GM21737 (cell line): ENCODE data around the gene TMEM158.

Source experiments
- ATAC-seq: cut with Tn5 transposase; IDR thresholded peaks from one replicate; pipeline ENCODE4 v1.9.1; 2021; ENCODE audit warnings: mild to moderate bottlenecking, moderate library complexity; ENCODE audit not compliant: unreplicated experiment

The TMEM158 gene

DNA sequence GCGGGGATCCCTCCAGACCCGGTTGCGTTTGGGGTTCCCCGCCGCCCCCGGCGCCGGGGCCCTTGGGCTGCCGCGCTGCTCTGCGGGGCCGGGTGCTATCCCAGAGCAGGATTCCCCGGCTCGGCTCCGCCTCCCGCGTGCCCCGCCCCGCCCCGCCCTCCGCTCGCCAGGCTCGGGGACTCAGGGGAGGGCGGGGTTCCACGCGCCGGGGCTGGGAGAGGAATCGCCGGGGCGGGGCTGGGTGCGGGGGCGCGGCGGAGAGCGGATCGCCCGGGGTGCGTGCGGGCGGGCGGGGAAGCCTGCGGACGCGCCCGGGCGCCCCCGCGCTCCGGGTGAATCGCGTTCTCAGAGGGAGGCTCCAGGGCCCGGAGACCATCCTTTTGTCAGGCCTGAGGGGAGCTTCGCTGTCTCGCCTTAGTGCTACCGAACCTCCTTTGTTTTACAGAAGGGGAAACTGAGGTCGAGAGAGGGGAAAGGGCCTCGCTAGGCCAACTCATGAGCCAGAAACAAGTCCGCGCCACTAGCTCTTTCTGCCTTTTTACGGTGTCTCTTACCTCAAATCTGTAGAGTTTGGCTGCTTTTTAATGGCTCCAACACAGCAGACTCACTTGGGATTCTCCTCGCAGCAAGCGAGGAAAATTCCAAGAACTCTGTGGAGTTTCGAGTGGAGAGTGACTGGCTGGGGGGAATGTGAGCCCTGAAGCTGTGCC, at the start of gene TMEM158:
TSS of gene TMEM158 (minus strand) at position 82 of the 710 bp plus-strand sequence. CDS start 260 bp downstream, outside the sequence.
- ATAC-seq = peak; percentile 76

DNA sequence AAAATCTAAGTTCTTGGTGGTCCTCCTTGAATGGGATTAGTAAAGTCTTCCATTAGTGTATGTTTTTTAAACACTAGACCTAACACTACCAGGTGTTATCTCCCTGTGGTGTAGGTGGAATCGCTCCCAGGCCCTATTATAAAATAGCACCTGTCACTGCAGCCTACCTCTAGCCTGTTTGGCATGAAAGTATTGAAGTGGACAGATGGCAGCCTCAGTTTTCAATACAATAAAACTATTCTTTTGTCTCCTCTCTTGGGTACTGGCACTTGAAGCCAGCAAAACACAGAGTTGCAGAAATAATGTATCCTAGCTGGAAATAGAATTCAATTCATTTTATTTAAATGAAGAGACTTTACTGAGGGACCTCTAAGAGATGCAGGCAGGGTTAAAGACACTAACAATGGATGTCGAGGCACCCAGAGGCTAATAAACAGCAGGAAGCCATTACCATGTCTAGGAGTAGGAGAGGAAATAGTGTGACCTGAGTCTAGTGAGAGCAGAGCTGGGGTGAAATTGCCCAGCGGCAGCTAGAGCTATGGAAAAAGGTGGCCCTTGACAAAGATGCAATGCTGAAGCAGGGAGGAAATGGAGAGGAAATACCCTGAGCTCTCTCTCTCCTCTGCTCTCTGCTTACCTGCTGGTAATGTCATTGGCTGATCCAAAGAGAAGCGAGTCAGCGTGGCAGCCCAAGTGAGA, 49.1 kb upstream of the TMEM158 start:
- no peak for ATAC-seq

DNA sequence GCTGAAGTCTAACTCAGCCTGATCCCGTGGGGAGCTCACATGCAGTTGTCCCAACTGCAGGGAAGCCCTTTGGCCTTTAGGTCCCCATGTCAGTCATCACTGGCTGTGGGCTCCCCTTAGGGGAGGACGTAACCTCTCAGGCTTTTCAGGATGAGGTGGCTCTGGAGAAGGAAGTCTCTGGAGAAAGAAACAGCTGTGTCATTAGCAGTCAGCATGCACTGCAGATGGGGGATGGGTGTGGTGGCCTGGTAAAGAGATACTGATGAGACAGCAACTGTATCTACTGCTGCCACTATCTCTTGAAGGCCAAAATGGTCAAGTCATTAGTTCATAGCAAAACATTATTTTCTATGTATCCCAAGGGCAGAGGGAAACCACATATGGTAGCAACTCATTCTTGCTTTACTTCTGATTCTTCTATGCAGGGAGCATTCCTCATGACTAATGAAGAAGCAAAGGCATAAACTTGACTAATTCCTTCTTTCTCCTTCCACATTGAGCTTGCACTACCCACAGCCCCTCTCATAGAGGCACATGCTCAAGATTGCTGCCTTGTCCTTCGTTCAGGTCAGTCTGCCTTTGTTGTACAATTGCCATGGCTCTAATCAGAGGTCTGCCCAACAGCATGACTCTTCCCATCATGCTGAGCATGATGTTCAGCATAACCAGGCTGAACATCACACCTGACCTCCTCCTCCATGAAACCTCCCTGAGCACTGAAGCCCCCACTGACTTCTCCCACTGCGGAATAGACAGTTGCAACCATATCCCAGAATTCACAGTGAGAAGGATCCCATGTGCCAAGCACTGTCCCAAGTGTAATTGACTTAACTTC, 47.8 kb upstream of the TMEM158 start:
- no peak for ATAC-seq

DNA sequence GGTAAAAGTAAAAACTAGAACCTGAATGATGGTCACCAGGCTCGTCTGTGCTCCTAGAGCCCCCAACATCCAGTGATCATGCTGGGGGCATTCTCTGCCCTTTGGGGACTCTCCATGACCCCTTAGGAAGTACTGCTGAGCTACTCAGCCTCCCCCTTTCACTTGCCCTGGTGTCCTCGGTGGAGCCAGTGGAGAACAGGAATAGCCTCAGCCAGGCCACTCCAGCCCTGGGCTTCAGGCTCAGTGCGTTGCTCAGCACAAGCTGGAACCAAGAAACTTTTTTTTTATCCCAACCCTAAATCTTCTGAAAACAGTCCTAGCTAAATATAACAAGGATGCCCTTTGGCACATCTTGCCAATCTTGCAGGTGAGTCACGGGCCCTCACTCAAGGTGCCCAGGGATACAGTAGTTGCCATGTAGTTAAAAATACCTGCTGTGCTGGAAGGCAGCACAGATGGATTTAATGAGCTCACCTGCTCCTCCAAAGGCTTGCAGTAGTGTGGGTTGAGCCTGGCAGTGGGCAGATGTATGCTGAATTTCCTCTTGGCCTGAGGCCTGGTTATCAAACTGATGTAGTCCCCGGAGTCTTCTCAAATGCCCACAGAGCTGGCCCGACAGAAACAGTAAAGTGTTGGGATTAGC, 46.9 kb upstream of the TMEM158 start:
- ATAC-seq = no peak

DNA sequence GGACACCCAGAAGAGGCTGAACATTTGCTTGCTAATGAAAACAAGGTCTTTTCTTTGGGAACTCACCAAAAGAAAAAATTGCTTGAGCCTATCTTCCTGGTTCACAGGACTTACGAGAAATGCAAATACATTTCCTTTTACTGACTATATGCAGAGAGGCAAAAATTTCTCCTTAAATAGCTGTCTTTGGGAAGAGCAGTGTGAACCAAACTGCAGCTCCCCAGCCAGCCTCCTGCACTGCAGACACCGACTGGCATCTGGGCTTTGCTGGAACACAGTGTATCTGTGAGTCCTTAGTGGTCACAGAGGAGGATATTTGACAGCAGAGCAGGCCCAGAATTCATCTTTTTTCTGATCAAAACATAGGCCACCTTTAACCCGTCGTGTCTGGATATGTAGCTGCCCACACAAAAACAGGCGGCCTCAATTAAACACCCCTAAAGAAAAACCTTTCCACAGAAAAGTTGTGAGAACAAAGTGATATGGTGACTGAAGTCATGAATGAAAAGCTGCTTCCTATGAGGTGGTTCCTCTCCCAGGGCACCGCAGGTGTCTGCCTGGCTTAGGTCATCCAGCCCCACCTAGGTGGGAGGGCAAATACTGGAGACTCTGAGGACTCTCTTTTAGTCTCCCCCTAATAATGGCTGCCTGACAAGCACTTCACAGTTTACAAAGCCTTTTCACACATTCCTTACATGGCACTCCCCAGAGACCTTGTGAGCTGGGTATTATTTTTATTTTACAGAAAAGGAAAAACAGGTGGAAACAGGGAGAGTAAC, 46.1 kb upstream of the TMEM158 start:
- no peak for ATAC-seq

DNA sequence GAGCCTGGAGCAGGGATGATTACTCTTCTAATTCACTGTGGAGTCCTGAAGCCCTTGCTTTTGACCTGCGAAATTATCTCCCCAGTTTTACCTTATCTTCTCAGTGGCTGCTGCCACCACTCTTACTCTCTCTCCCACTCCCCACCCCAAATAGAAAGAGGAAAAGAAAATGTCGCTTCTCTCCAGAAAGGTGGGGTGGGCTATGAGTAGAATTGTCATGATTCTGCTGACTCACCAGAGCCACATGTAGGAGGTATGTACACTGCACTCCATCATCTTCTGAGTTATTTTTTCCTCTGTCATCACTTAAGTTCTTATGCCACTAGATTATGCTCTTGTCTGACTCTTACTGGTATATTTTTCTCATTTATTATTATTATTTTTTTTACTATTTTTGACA, 43.9 kb upstream of the TMEM158 start:
- no peak for ATAC-seq

DNA sequence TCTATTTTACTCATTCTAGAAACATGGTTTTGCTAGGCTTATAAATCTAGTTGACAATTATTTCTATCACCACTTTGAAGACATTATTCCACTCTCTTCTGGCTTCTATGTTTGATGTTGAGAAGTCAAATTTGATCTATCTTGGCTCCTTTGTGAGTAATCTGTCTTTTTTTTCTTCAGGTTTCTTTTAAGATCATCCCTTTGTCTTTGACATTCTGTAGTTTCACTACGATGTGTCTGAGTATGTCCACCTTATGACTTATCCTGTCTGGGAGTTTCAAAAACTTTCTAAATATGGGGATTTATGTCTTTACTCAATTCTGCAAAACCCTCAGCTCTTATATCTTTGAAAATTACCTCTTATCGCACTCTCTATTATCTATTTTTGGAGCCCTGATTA, 41.0 kb upstream of the TMEM158 start:
- no peak for ATAC-seq

DNA sequence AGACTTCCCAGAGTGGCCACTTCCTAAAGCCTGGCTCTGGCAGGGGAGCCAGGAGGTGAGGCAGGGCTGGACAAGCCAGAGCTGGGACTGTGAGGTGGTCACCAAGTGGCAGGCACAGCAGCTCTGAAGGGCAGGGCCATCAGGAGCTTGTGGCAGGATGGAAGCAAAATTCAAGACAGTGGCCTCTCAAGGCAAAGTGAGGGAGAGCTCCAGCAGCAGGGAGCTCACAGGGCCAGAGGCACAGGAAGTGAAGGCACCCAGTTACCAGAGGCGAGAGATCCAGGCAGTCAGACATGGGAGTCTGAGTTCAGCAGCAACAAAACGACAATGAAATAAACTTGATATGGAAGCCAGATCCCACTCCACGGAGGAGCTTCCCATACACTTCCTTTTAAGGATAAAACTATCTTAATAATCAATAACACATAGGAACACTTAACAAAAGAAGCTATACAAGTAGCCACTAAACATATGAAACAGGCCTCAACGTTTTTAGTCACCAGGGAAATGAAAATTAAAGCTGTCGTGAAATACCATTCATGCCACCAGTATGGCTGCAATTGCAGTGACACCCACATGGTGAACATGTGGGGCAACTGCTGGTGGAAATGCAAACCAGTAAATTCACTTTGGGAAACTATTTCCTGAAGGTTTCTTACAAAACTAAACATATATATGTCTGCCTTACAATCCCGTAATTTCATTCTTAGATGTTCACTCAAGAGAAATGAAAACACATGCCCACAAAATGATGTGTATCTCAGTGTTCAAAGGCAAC, 35.4 kb upstream of the TMEM158 start:
- no peak for ATAC-seq

DNA sequence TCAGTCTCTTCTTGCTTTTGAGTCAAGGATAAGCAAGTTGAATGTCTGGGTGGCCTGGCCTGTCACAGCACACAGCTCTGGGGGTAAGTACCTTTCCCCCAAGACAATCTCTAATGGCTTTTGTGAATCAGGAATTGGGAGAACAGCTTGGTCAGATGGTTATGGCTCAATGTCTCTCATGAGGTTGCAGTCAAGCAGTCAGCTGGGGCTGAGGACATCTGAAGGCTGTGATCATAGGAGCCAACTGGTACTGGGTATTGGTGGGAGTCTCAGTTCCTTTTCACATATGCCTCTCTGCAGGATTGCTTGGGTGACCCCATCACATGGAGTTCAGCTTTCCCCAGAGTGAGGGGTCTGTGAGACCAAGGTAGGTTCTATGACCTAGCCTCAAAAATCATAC, 33.0 kb upstream of the TMEM158 start:
- ATAC-seq = no peak

DNA sequence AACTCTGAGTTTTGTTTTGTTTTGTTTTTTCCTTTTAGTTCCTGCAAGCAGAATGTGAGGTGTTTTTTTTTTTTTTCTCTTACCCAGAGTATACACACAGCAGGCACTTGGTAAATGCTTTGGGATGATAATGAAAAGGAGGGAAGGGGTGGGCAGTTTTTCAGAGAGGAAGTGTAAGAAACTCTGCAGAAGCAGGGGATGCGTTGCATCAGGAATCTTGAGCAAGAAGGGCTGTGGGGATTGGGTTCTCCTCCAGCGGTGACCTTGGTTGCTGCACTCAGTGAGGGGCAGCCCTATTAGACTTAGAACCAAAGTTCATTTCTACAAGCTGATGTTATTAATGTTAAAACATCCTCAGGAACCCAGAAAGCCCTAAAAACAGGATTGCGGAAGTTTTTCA, 32.2 kb upstream of the TMEM158 start:
- no peak for ATAC-seq

DNA sequence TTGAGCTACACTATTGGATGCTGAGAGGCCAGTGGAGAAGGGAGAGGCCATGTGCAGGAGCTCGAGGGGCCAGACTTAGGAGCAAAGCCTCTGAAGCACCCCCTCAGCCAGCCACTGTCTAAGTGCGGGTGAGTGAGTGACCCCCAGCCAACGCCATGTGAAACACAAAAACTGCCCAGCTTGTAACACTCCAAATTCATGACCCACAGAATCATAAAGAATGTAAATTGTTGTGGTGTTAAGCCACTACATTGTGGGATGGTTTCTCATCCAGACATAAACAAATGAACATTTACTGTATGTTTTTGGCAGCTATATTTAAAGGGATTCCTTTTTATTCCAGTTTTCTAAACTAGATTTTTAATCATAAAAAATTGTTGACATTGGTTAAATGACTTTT, 27.2 kb upstream of the TMEM158 start:
- no peak for ATAC-seq

DNA sequence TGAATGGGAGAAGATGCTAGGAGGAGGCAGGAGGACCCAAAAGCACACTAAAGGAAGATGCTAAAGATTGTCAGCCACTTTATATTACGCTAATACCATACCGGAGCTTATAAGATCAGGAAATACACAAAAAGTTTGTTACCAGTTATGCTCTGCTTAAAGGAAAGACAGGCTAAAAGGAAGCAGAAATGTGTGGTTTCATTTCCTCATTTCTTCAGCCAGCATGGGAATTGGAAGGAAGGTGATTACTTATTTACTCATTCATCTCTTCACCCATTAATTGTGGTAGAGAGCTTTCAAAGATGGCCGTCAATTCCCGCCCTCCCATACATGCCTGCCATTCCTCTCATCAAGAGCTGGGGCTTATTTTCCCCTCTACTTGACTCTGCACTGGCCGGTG, 26.7 kb upstream of the TMEM158 start:
- ATAC-seq = no peak

DNA sequence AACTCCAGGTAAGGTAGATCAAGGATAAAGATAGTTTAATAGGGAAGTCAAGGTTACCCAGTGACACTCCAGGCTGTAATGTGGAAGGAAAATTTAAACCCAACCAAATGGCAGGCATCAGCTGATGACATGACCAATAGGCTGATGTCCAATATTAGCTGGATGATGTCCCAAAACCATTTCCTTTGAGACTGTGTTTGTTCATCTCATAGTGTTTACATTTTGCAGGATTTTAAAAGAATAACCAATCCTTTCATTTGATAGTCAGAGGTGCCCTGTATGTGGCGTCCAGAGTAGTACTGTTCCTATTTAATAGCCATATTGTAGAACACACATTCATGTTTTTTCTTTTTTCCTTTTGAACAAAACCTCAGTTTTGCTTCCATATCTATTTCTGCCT, 23.3 kb upstream of the TMEM158 start:
- ATAC-seq = no peak

DNA sequence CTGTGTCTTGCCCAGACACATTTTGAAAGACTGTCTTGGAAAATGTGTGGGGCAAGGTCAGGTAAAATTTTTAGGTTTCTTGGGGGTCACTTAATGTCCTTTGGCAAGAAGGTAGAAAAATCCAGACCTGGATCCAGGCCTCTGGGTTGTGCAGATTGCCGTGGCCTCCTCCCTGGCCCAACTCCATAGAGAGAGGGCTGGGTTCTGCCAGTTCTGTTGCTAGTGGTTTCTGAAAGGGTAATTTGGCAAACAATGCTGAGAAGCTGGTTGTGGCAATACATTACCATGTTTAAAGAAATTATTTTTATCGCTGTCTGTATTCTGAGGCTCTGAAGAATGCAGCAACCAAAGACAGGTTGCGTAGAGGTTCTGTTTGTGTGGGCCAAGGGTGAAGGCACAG, 20.2 kb upstream of the TMEM158 start:
- no peak for ATAC-seq

DNA sequence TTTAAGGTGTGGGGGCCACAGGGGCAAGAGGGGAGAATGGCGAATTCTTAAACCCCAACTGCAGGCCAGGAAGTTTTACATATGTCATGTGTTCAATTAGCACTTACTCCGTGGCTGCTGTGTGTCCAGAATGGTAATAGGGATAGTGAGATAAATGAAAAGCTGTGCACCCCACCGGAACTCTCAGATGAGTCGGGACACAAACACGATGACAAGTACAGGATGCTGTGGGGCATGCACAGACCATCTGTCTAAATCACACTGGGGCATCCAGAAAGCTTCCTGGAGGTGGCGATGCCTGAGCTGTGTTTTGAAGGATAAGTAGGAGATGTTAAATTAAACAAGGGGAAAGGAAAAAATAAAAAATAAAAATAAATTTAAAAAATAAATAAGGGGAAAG, 18.3 kb upstream of the TMEM158 start:
- no peak for ATAC-seq

DNA sequence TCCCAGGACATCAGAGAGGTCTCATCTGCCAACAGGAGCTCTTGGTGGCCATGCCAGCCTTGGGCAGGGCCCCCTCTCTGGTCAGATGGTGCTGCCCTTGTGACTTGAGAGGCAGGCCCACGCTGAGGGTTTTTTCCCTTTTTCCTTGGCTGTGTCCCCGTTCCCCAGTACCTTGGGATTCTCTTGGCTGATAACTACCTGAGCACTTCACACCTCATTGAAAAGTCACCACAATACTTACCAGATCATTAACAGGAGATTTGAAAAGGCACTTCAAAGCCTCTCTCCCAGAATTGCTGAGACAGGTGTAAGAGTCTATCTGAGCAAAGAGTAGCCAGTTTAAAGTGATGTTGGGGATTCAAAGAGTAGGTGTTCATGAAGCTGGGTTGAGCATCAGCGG, 15.1 kb upstream of the TMEM158 start:
- no peak for ATAC-seq

DNA sequence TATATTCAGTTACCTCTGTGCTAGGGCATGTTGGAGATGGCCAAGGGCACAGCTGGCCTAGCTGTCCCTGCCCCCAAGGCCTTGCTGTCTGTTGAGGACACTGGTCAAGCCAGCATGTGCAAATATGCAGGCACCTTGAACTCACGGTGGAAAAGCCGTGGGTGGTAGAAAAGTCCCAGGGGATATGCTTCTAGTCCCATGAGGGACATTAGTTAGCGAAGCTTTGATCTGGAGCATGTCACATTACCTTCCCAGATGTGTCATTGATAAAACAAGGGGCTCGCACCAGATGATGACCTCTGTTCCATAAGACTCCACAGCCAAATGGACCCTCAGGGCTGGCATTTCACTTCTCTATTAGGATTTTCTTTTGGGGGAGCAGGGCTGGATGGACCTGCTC, 14.2 kb upstream of the TMEM158 start:
- ATAC-seq = no peak

DNA sequence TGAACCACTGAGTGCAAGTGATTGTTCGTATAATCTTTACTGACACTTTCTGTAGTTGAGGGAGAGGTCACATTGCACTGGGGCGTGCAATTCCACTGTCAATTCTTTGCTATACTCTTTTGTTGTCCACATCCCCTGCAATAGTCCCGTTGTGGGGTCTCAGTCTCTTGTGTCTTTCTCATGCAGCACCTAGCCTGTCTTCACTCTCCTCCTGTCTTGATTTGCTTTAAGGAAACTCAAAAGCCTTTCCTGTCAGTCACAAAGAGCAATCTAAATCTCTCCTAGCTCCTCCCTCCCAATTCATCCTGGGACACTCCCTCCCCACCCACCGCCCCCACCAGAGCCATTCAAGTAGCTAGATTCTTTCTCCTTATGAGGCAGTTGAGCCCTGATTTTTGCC, 13.2 kb upstream of the TMEM158 start:
- ATAC-seq = no peak

DNA sequence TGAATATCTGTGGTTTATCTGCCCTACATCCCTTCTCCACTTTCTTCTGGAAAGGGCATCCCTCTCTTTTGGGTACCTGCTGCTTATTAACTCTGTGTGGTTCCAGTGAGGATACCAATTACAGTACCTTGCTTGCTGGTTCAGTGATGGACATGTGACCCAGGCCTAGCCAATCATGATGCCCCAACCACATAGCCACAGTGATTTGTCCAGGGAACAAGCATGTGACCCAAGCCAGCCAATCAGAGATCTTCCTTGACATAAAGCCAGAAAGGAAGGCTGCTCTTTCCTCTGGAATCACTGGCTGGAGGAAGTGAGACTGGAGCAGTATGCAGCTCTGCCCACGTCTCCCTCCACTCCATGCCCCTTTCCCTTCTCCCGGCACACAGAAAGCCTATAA, 10.9 kb upstream of the TMEM158 start:
- ATAC-seq = no peak

DNA sequence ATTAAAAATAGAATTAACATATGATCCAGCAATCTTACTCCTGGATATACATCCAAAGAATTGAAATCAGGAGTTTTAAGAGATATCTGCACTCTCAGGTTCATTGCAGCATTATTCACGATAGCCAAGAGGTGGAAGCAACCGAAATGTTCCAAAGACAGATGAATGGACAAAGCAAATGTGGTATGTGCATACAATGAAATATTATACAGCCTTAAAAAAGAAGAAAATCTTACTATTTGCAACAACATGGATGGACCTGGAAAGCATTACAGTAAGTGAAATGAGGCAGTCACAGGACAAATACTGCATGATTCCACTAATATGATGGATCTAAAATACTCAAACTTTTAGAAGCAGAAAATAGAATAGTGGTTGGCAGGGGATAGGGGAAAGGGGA, 9.3 kb upstream of the TMEM158 start:
- no peak for ATAC-seq
